ENCODE data around the gene TMEM181.

TMEM181 gene

DNA sequence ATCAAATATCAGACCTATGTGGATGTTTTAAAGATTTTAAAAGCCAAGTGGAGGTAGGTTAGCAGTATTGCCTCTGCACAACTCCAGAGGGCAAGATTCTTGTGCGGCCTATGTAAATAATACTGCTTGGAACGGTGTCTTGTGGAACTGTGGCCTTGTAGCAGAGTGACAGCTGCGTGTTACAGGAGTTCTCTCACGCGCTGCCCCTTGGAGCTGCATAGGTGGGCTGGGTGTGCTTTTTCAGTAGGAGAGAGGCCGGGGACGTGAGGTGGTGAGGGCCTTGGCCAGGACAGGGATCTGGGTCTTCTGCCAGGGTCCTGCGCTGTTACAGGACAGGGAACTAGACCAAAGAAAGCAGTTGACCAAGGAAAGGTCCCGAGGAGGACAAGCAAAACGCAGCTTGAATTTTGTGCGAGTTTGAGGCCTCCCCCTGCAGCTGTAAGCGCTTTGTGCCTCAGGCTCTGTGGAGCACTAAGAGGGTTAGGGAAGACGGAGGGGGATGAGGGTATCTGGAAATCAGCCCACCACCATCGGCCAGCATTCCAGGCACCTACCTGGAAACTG, 1.5 kb downstream of the TMEM181 start:
- Histone ChIP-seq H3K36me3 (ENCODE audit: control insufficient read depth in 1 of 2, insufficient read depth in 2 of 2, low read length in 2 of 2) (no peaks in the 10 kb centered on the region), H3K4me3 (ENCODE audit: low read depth in 1 of 2, low read length in 2 of 2) (peak overlapping the region; percentile 68 to 83), H3K27me3 (ENCODE audit: control insufficient read depth in 1 of 2, insufficient read depth in 2 of 2, low read length in 2 of 2) (no peaks in the 10 kb centered on the region), H3K4me1 (ENCODE audit: control insufficient read depth in 1 of 2, insufficient read depth in 2 of 2, low read length in 2 of 2) (peaks cover 20 to 25% of the 10 kb centered on the region in 2 donors), H3K9ac (ENCODE audit: low read depth in 1 of 2, low read length in 2 of 2) (peak overlapping the region; percentile 56 to 71), H3K9me3 (ENCODE audit: control insufficient read depth in 1 of 2, low read length in 2 of 2) (no peaks in the 10 kb centered on the region), H3K27ac (ENCODE audit: low read depth, low read length) (no peak overlapping the region)

DNA sequence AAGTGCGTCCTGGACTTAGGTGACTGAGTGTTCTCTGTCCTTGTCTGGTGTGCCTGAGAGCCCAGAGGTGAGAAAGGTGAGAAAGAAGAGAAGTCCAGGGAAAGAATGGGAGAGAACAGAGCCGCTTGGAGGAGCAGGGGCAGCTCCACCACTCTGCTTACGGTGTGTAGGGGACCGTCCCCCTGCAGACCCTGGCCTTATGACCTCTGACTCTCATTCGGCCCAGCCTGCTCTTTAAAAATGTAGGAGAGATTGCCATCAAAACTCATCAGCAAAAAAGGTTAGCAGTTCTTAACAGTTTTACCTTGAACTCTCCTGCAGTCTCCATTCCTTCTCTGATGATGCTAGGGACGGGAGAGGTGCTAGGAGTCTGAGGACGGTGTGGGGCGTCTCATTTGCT, 2.0 kb downstream of the TMEM181 start:
- peaks cover 20 to 25% of the 10 kb centered on the region in 2 donors for H3K4me1 ChIP-seq (ENCODE audit: control insufficient read depth in 1 of 2, insufficient read depth in 2 of 2, low read length in 2 of 2)
- H3K27ac ChIP-seq (ENCODE audit: low read depth, low read length), result no peak overlapping the region
- no peaks in the 10 kb centered on the region for H3K27me3 ChIP-seq (ENCODE audit: control insufficient read depth in 1 of 2, insufficient read depth in 2 of 2, low read length in 2 of 2)
- H3K36me3 ChIP-seq (ENCODE audit: control insufficient read depth in 1 of 2, insufficient read depth in 2 of 2, low read length in 2 of 2), result no peaks in the 10 kb centered on the region
- peak overlapping the region in 1 of 2 donors; percentile 68 for H3K4me3 ChIP-seq (ENCODE audit: low read depth in 1 of 2, low read length in 2 of 2)
- peak overlapping the region in 1 of 2 donors; percentile 56 for H3K9ac ChIP-seq (ENCODE audit: low read depth in 1 of 2, low read length in 2 of 2)
- no peaks in the 10 kb centered on the region for H3K9me3 ChIP-seq (ENCODE audit: control insufficient read depth in 1 of 2, low read length in 2 of 2)

DNA sequence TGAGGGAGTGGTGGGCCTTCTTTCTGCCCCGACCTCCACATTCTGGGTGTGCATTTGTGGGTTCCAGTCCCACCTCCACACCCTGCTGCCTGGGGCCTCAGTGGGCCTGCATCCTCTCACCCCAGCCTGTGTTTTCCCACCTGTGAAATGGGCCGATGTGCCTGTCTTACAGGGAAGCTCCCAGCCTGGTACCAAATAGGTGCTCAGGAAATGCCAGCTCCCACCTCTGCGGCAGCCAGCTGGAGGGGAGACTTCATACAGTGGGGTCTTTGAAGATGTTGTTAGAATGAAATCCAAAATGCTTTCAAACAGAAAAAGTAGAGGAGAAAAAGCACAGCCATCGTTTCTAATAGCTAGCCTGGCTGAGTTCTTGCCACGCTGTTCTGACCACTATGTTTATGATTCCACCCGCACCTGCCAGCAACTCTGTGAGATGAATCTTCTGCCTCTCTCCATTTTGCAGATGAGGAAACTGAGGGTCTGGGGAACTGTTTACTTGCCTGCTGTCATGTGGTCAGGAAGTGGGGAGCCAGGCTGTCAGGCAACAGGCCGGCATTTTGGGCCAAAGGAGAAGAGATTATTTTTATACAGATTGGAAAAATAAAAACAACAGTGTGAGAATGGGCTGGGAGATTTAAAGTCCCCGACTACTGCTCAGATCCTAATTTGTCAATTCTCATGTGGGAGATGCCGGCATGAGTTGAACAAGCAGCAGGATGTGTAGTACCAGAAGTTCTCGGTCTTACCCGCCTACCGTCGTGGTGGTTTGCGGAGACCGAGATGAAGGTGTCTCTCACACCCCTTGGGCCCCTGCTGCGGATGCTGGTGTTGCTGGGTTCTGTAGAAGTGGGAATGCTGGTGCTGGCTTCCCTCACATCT, 4.6 kb downstream of the TMEM181 start:
- Histone ChIP-seq H3K4me1 (ENCODE audit: control insufficient read depth in 1 of 2, insufficient read depth in 2 of 2, low read length in 2 of 2) (peaks cover 18 to 27% of the 10 kb centered on the region in 2 donors), H3K4me3 (ENCODE audit: low read depth in 1 of 2, low read length in 2 of 2) (no peak overlapping the region), H3K27me3 (ENCODE audit: control insufficient read depth in 1 of 2, insufficient read depth in 2 of 2, low read length in 2 of 2) (no peaks in the 10 kb centered on the region), H3K36me3 (ENCODE audit: control insufficient read depth in 1 of 2, insufficient read depth in 2 of 2, low read length in 2 of 2) (no peaks in the 10 kb centered on the region), H3K9me3 (ENCODE audit: control insufficient read depth in 1 of 2, low read length in 2 of 2) (no peaks in the 10 kb centered on the region), H3K27ac (ENCODE audit: low read depth, low read length) (no peak overlapping the region), H3K9ac (ENCODE audit: low read depth in 1 of 2, low read length in 2 of 2) (no peak overlapping the region)

DNA sequence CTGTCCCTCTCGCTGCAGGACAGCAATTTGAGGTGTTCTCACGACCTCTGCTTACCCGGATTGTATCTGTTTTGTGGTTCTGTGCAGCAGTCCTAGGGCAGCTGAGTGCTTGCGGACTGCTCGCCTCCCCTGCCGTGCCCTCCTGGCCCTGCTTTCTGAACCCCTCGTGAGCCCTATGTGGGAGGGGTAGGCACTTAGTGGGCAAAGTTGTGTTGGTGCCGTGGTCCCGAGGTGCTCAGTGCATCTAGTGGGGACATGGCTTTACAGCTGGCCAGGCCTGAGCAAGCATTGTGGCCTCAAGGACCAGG, 5.2 kb downstream of the TMEM181 start:
- Histone ChIP-seq H3K4me1 (ENCODE audit: control insufficient read depth in 1 of 2, insufficient read depth in 2 of 2, low read length in 2 of 2) (peaks cover 15 to 24% of the 10 kb centered on the region in 2 donors), H3K4me3 (ENCODE audit: low read depth in 1 of 2, low read length in 2 of 2) (no peak overlapping the region), H3K27me3 (ENCODE audit: control insufficient read depth in 1 of 2, insufficient read depth in 2 of 2, low read length in 2 of 2) (no peaks in the 10 kb centered on the region), H3K9me3 (ENCODE audit: control insufficient read depth in 1 of 2, low read length in 2 of 2) (no peaks in the 10 kb centered on the region), H3K36me3 (ENCODE audit: control insufficient read depth in 1 of 2, insufficient read depth in 2 of 2, low read length in 2 of 2) (no peaks in the 10 kb centered on the region), H3K9ac (ENCODE audit: low read depth in 1 of 2, low read length in 2 of 2) (no peak overlapping the region), H3K27ac (ENCODE audit: low read depth, low read length) (no peak overlapping the region)

DNA sequence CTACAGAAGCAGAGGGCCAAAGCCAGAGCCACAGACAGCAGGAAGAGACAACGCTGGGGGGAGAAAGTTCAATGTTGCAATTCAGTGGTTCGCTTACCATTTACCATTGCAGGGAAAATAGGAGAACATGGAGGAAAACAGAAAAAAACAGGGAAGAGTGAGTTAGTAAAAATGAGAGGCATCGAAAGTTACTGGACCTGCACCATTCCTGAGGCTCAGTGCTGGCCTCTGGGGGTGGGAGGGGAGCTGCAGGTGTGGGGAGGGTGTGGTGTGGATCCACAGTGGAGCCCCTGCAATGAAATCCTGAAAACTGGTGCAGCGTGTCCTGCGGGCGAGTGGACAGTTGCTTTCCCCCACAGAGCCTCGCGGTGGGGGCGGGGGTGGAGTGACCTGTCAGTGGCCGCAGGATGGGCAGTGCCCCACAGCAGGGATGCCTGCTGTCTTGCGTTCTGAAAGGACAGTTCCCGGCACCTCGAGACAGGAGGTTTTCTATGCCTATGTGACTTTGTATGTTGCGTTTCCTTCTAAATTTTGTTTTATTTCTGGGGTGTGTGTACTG, 5.7 kb downstream of the TMEM181 start:
- no peak overlapping the region for H3K9ac ChIP-seq (ENCODE audit: low read depth in 1 of 2, low read length in 2 of 2)
- H3K27ac ChIP-seq (ENCODE audit: low read depth, low read length), result no peak overlapping the region
- H3K4me1 ChIP-seq (ENCODE audit: control insufficient read depth in 1 of 2, insufficient read depth in 2 of 2, low read length in 2 of 2), result peaks cover 15 to 24% of the 10 kb centered on the region in 2 donors
- H3K36me3 ChIP-seq (ENCODE audit: control insufficient read depth in 1 of 2, insufficient read depth in 2 of 2, low read length in 2 of 2), result no peaks in the 10 kb centered on the region
- no peaks in the 10 kb centered on the region for H3K27me3 ChIP-seq (ENCODE audit: control insufficient read depth in 1 of 2, insufficient read depth in 2 of 2, low read length in 2 of 2)
- no peak overlapping the region for H3K4me3 ChIP-seq (ENCODE audit: low read depth in 1 of 2, low read length in 2 of 2)
- H3K9me3 ChIP-seq (ENCODE audit: control insufficient read depth in 1 of 2, low read length in 2 of 2), result no peaks in the 10 kb centered on the region

DNA sequence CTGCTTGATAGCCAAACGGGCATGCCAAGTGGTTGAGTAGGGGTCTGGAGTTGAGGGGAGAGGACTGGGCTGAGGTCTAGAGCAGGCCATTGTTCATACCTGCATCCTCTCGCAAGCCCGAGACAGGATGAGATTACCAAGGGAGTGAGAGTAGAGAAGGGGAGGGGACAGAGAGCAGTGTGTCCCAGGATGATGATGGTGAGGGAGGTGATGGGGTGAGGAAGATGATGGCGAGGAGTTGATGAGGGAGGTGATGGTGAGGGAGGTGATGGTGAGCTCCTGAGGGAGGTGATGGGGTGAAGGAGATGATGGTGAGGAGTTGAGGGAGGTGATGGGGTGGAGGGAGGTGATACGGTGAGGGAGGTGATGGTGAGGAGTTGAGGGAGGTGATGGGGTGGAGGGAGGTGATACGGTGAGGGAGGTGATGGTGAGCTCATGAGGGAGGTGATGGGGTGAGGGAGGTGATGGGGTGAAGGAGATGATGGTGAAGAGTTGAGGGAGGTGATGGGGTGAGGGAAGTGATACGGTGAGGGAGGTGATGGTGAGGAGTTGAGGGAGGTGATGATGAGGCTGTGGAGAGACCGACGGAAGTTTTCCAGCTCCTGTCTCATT, 6.4 kb downstream of the TMEM181 start:
- Histone ChIP-seq H3K4me1 (ENCODE audit: control insufficient read depth in 1 of 2, insufficient read depth in 2 of 2, low read length in 2 of 2) (peaks cover 10 to 20% of the 10 kb centered on the region in 2 donors), H3K9ac (ENCODE audit: low read depth in 1 of 2, low read length in 2 of 2) (no peak overlapping the region), H3K27ac (ENCODE audit: low read depth, low read length) (no peak overlapping the region), H3K27me3 (ENCODE audit: control insufficient read depth in 1 of 2, insufficient read depth in 2 of 2, low read length in 2 of 2) (no peaks in the 10 kb centered on the region), H3K36me3 (ENCODE audit: control insufficient read depth in 1 of 2, insufficient read depth in 2 of 2, low read length in 2 of 2) (no peaks in the 10 kb centered on the region), H3K9me3 (ENCODE audit: control insufficient read depth in 1 of 2, low read length in 2 of 2) (no peaks in the 10 kb centered on the region), H3K4me3 (ENCODE audit: low read depth in 1 of 2, low read length in 2 of 2) (no peak overlapping the region)

DNA sequence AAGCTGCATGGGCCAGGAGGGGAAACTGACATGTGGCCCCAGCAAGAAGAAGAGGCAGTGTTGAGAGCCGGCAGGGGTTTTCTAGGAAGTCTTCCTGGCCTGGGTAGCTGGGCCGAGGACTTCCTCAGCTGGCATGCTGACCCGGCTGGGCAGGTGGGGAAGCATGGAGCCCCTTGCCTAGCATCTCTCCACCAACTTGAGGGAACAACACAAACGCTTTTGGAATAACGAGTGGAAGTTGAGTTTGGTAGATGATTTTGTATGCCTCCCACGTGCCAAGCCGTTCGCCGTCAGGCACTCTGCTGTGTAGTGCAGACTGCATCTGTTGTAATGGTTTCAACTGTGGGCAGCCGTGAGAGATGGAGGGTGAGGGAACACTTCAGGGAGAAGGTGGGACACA, 7.3 kb downstream of the TMEM181 start:
- H3K4me1 ChIP-seq (ENCODE audit: control insufficient read depth in 1 of 2, insufficient read depth in 2 of 2, low read length in 2 of 2), result peaks cover 10 to 18% of the 10 kb centered on the region in 2 donors
- H3K36me3 ChIP-seq (ENCODE audit: control insufficient read depth in 1 of 2, insufficient read depth in 2 of 2, low read length in 2 of 2), result no peaks in the 10 kb centered on the region
- H3K27me3 ChIP-seq (ENCODE audit: control insufficient read depth in 1 of 2, insufficient read depth in 2 of 2, low read length in 2 of 2), result no peaks in the 10 kb centered on the region
- no peak overlapping the region for H3K9ac ChIP-seq (ENCODE audit: low read depth in 1 of 2, low read length in 2 of 2)
- H3K27ac ChIP-seq (ENCODE audit: low read depth, low read length), result no peak overlapping the region
- H3K4me3 ChIP-seq (ENCODE audit: low read depth in 1 of 2, low read length in 2 of 2), result no peak overlapping the region
- no peaks in the 10 kb centered on the region for H3K9me3 ChIP-seq (ENCODE audit: control insufficient read depth in 1 of 2, low read length in 2 of 2)

DNA sequence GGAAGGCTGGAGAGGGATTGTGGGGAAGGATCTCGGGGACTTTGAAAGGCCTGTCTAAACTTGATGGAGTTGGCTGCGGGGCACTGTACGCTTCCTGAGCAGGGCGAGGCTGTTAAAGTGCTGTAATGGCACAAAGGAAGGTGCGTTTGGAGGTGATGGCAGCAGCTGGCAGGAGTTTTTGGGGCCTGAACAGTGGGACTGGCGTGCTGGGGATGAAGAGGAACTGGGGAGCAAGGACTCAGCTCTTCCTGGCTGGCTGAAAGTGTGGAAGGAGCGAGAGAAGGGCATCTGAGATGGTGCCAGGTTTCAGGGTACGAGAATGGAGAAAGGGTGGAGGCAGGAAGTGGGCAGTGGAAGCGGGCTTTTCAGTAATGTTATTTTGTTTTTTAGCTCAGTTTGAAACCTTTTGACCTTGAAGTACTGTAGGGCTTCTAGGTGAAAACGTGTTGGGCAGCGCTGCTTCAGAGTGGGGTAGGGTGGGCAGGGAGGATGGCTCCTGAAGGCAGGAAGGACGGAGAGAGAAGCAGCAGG, 8.0 kb downstream of the TMEM181 start:
- Histone ChIP-seq H3K27ac (ENCODE audit: low read depth, low read length) (no peak overlapping the region), H3K9me3 (ENCODE audit: control insufficient read depth in 1 of 2, low read length in 2 of 2) (no peaks in the 10 kb centered on the region)

DNA sequence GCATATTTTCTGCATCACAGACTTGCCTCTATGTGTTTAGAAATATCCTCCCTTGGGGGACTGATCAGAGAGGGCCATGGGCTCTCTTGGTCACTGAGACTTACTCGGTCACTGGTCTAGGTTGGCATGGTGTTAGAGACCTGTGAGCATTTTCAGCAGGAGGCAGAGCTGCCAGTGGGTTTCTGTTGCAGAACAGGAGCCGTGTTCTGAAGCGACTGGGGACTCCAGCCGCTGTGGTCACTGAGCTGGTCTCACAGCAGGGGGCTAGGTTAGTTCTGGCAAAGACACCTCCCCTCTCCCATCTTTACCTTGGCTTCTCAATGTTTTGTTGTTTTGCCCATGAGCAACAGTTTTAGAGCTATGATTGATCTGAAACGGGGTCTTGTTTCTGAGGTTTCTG, 8.7 kb downstream of the TMEM181 start:
- no peak overlapping the region for H3K27ac ChIP-seq (ENCODE audit: low read depth, low read length)
- no peak overlapping the region for H3K4me3 ChIP-seq (ENCODE audit: low read depth in 1 of 2, low read length in 2 of 2)
- H3K36me3 ChIP-seq (ENCODE audit: control insufficient read depth in 1 of 2, insufficient read depth in 2 of 2, low read length in 2 of 2), result peaks cover 0 to 4% of the 10 kb centered on the region in 2 donors
- H3K27me3 ChIP-seq (ENCODE audit: control insufficient read depth in 1 of 2, insufficient read depth in 2 of 2, low read length in 2 of 2), result no peaks in the 10 kb centered on the region
- peaks cover 18 to 20% of the 10 kb centered on the region in 2 donors for H3K4me1 ChIP-seq (ENCODE audit: control insufficient read depth in 1 of 2, insufficient read depth in 2 of 2, low read length in 2 of 2)
- H3K9ac ChIP-seq (ENCODE audit: low read depth in 1 of 2, low read length in 2 of 2), result no peak overlapping the region
- H3K9me3 ChIP-seq (ENCODE audit: control insufficient read depth in 1 of 2, low read length in 2 of 2), result no peaks in the 10 kb centered on the region

More for the DNA sequence above, 8.0 kb downstream of the TMEM181 start:
- peaks cover 12 to 14% of the 10 kb centered on the region in 2 donors for H3K4me1 ChIP-seq (ENCODE audit: control insufficient read depth in 1 of 2, insufficient read depth in 2 of 2, low read length in 2 of 2)
- no peaks in the 10 kb centered on the region for H3K36me3 ChIP-seq (ENCODE audit: control insufficient read depth in 1 of 2, insufficient read depth in 2 of 2, low read length in 2 of 2)
- H3K4me3 ChIP-seq (ENCODE audit: low read depth in 1 of 2, low read length in 2 of 2), result no peak overlapping the region
- H3K9ac ChIP-seq (ENCODE audit: low read depth in 1 of 2, low read length in 2 of 2), result no peak overlapping the region
- no peaks in the 10 kb centered on the region for H3K27me3 ChIP-seq (ENCODE audit: control insufficient read depth in 1 of 2, insufficient read depth in 2 of 2, low read length in 2 of 2)

DNA sequence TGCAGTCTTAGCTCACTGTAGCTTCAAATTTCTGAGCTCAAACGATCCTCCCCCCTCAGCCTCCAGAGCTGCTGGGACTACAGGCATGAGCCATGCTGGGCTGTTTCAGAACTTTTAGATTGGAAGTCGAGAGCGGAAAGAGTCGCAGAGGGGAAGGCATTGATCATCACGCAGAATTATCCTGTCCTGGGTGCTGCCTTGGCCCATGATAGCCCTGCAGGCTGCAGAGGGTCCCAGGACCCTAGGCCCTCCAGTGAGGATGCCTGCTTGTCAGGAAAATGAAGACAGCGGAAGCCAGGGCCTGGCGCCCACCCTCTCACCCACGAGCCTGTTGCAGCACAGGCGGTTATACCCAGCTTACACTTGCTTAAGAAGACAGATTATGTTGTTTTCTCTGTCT, 9.1 kb downstream of the TMEM181 start:
- Histone ChIP-seq H3K9me3 (ENCODE audit: control insufficient read depth in 1 of 2, low read length in 2 of 2) (no peaks in the 10 kb centered on the region), H3K27me3 (ENCODE audit: control insufficient read depth in 1 of 2, insufficient read depth in 2 of 2, low read length in 2 of 2) (no peaks in the 10 kb centered on the region), H3K9ac (ENCODE audit: low read depth in 1 of 2, low read length in 2 of 2) (no peak overlapping the region), H3K4me3 (ENCODE audit: low read depth in 1 of 2, low read length in 2 of 2) (no peak overlapping the region), H3K4me1 (ENCODE audit: control insufficient read depth in 1 of 2, insufficient read depth in 2 of 2, low read length in 2 of 2) (peaks cover 22 to 23% of the 10 kb centered on the region in 2 donors), H3K36me3 (ENCODE audit: control insufficient read depth in 1 of 2, insufficient read depth in 2 of 2, low read length in 2 of 2) (peaks cover 0 to 5% of the 10 kb centered on the region in 2 donors), H3K27ac (ENCODE audit: low read depth, low read length) (no peak overlapping the region)

Data from duodenal mucosa (tissue), 2 donors.